Lower lobe of right lung (tissue), 2 donors: ENCODE measurements around the gene DPP6. TPM values are rescaled to one million over a fixed set of nuclear protein-coding genes. Genes with fewer than 3 reads are reported as not detected.

Experiments
- ATAC-seq, 2 donors: fragments of 200-7000 bp; cut with Tn5 transposase; one replicate each; pipeline ENCODE4 v1.9.1; 2020 to 2022; ENCODE audit warnings: mild to moderate bottlenecking in 2 of 2, moderate library complexity in 2 of 2
- DNase-seq: peaks from one replicate; pipeline ENCODE4 v3.0.0-alpha.2; 2020
- H3K27ac ChIP-seq: fragments of 200-600 bp; one replicate; pipeline ENCODE4 v1.8.0; 2022
- H3K27me3 ChIP-seq: fragments of 200-600 bp; one replicate; pipeline ENCODE4 v1.8.0; 2022; ENCODE audit warnings: low read depth
- H3K36me3 ChIP-seq: fragments of 200-600 bp; one replicate; pipeline ENCODE4 v1.8.0; 2022; ENCODE audit warnings: mild to moderate bottlenecking
- H3K4me1 ChIP-seq: fragments of 200-600 bp; one replicate; pipeline ENCODE4 v1.8.0; 2022
- H3K4me3 ChIP-seq: fragments of 200-600 bp; one replicate; pipeline ENCODE4 v1.8.0; 2022; ENCODE audit warnings: mild to moderate bottlenecking
- H3K9me3 ChIP-seq: fragments of 200-600 bp; one replicate; pipeline ENCODE4 v1.8.0; 2022
- intact Hi-C: fragments of 100-400 bp; cut with DNase I; formaldehyde crosslinking; loops from one replicate; pipeline ENCODE4 v1.11.0; 2022
- total RNA-seq: library from RNA; stranded (reverse); fragmentation: NEBNext Ultra II Directional; extraction: Animal tissue kit (Norgen Biotek cat#: 25700); gene quantifications from one replicate; pipeline ENCODE4 v1.2.1, GENCODE V29; 2021
- TF ChIP-seq, protein P1 (sequence below): fragments of 200-600 bp; IDR thresholded peaks from one replicate; pipeline ENCODE4 v1.8.0; 2022; ENCODE audit warnings: antibody characterized with exemption, mild to moderate bottlenecking
- donor health status: DM: no; HTN: yes; CAD: no; lungs with severe emphysema.

Gene DPP6
- total RNA-seq, 1 donor from 2014 or later: 0.71 TPM

DNA sequence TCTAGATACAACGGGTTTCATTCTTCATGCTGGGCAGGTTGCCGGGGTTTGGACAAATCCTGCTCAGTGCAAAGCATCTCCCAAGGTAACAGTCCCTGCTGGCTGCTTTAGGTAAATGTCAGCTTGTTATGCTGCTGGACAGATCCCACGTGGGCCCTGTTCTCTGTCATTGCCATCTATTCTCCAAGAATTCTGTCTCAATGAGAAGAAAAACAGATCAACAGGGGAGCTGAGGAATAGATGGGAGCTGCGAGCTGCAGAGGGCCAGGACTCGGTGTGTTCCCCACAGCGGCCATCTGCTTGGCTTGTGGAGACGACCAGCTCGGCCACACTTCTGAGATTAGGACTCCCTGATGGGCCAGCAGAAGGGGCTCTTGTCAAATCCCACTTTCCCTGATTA lies 235.2 kb downstream of the DPP6 start:
- Histone ChIP-seq H3K4me1 (no peaks in the 10 kb centered on the region), H3K4me3 (no peak overlapping the region), H3K27me3 (no peaks in the 10 kb centered on the region), H3K36me3 (no peaks in the 10 kb centered on the region), H3K27ac (no peak overlapping the region), H3K9me3 (no peaks in the 10 kb centered on the region)
- intact Hi-C loops: no loop called here
- no peak for DNase-seq
- ATAC-seq: no peak
- TF ChIP-seq, protein P1, sequence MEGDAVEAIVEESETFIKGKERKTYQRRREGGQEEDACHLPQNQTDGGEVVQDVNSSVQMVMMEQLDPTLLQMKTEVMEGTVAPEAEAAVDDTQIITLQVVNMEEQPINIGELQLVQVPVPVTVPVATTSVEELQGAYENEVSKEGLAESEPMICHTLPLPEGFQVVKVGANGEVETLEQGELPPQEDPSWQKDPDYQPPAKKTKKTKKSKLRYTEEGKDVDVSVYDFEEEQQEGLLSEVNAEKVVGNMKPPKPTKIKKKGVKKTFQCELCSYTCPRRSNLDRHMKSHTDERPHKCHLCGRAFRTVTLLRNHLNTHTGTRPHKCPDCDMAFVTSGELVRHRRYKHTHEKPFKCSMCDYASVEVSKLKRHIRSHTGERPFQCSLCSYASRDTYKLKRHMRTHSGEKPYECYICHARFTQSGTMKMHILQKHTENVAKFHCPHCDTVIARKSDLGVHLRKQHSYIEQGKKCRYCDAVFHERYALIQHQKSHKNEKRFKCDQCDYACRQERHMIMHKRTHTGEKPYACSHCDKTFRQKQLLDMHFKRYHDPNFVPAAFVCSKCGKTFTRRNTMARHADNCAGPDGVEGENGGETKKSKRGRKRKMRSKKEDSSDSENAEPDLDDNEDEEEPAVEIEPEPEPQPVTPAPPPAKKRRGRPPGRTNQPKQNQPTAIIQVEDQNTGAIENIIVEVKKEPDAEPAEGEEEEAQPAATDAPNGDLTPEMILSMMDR: no peak

DNA sequence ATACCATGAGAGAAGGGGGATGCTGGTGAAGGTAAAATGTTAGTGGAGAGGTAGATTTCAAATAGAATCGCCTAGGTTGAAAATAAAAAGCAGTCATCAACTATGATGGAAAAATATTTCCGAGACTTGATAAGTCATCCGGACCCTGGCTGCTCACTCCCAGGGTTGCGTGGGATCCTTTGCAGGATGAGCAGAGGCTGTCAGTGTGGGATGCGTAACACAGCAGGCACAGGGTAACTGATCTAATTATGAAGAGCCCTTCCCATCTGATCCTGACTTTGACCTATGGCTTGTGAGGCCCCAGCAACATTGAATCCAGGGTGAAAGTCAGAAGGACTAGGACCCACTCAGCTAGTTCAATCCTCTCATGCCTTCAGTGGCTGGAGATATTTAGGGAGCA lies 236.9 kb downstream of the DPP6 start:
- ATAC-seq (no peak), DNase-seq (no peak)
- Histone ChIP-seq H3K4me3 (no peak overlapping the region), H3K27me3 (no peaks in the 10 kb centered on the region), H3K36me3 (no peaks in the 10 kb centered on the region), H3K27ac (no peak overlapping the region), H3K9me3 (no peaks in the 10 kb centered on the region), H3K4me1 (no peaks in the 10 kb centered on the region)
- TF ChIP-seq, protein P1: no peak
- intact Hi-C loops: no loop called here

DNA sequence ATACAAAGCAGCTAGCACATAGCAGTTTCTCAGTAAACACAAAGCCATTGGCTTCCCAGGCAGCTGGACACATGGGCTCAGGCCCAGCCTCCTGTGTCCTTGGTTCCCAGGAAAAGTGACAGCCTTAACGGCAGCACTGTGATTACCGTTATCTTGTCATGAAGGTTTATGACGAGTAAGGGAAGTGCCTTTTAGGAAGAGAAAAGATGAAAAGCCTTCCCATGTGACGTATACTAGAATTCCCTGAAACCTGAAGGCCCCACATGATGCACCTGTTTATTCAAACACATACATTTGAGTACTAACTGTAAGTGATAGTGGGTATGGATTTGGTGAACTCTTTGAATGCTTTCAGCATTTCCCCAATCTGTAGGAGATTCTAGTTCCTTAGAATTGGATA lies 244.2 kb downstream of the DPP6 start:
- TF ChIP-seq, protein P1: no peak
- no peaks in the 10 kb centered on the region for H3K36me3 ChIP-seq
- H3K27me3 ChIP-seq: no peaks in the 10 kb centered on the region
- H3K27ac ChIP-seq: no peak overlapping the region
- DNase-seq (no peak), ATAC-seq (no peak)
- no peaks in the 10 kb centered on the region for H3K9me3 ChIP-seq
- intact Hi-C loops: no loop called here
- H3K4me1 ChIP-seq: no peaks in the 10 kb centered on the region
- H3K4me3 ChIP-seq: no peak overlapping the region

DNA sequence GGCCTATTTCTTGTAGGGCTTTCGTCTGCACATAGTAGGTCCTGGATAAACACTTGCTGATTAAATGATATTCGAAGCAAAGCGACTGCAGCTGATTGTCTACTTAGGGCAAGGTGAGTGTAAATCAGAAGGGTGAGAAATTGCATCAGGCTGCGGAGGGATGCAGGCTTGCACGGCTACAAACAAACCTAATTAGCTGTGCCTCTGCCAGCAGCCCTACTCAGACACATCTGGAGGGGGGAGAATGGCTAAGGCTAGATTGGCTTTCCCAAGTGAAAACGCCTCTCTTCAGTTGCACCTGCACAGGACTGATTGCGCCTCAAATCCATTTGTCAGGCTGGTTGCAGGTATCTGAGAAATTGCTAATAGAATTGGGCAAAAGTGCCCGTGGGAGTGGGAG lies 247.5 kb downstream of the DPP6 start:
- H3K27me3 ChIP-seq: peaks cover 7% of the 10 kb centered on the region
- H3K36me3 ChIP-seq: no peaks in the 10 kb centered on the region
- ATAC-seq (no peak), DNase-seq (no peak)
- H3K9me3 ChIP-seq: no peaks in the 10 kb centered on the region
- TF ChIP-seq, protein P1: no peak
- intact Hi-C loops: no loop called here
- H3K27ac ChIP-seq: no peak overlapping the region
- no peaks in the 10 kb centered on the region for H3K4me1 ChIP-seq
- no peak overlapping the region for H3K4me3 ChIP-seq

DNA sequence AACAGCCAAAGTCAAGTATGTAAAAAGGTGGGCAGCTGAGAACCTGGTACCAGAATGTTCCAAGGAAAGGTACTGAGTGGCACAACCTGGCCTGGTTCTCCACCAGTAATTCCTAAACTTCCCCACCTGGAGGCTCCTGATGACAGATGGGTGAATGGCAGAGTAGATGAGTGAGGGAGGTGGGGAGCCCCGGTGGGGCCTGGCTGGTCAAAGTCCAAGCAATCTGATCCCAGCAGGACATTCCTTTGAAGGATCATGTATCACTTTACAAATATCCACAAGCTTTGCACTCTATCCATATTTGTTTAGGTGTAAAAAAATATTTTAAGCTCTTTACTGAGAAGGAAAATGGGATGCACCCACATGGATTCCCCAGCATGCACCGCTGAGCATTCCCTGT lies 250.2 kb downstream of the DPP6 start:
- H3K27me3 ChIP-seq: peaks cover 19% of the 10 kb centered on the region
- ATAC-seq: no peak
- no peaks in the 10 kb centered on the region for H3K36me3 ChIP-seq
- H3K9me3 ChIP-seq: no peaks in the 10 kb centered on the region
- no peak for DNase-seq
- TF ChIP-seq, protein P1: no peak
- intact Hi-C loops: no loop called here
- no peak overlapping the region for H3K27ac ChIP-seq
- no peak overlapping the region for H3K4me3 ChIP-seq
- no peaks in the 10 kb centered on the region for H3K4me1 ChIP-seq

DNA sequence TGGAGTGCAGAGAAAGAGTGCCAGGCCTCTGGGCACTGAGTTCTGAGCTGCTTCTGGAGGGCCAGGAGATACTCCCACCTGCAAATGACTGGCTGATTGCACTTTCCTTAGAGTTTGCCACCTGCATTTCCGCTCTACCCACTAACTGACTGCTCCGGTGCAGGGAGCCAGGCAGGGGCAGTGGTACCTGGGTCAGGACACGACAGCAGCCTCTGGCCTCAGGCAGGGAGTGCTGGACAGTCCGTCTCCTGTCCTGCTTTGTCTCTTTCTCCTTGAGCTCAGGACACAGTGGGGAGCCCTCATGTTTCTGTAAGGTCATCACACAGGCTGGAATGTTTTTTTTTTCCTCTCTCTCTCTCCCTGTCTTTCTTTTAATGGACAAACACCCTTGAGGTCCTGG lies 252.0 kb downstream of the DPP6 start:
- Histone ChIP-seq H3K27ac (no peak overlapping the region), H3K9me3 (no peaks in the 10 kb centered on the region)
- TF ChIP-seq, protein P1: no peak

More for the DNA sequence above, 252.0 kb downstream of the DPP6 start:
- Histone ChIP-seq H3K4me1 (no peaks in the 10 kb centered on the region), H3K27me3 (peaks cover 19% of the 10 kb centered on the region), H3K36me3 (no peaks in the 10 kb centered on the region), H3K4me3 (no peak overlapping the region)
- ATAC-seq (no peak), DNase-seq (no peak)
- intact Hi-C loops: no loop called here
